GM21576 (cell line): ENCODE measurements around the gene SF1.
A peak's percentile ranks its signal among the peaks of the same experiment; 100 is the strongest.

Experiments used
- ATAC-seq: cut with Tn5 transposase; IDR thresholded peaks from one replicate; pipeline ENCODE4 v1.9.1; 2021; ENCODE audit warnings: mild to moderate bottlenecking, moderate library complexity; ENCODE audit not compliant: unreplicated experiment

SF1 gene

DNA sequence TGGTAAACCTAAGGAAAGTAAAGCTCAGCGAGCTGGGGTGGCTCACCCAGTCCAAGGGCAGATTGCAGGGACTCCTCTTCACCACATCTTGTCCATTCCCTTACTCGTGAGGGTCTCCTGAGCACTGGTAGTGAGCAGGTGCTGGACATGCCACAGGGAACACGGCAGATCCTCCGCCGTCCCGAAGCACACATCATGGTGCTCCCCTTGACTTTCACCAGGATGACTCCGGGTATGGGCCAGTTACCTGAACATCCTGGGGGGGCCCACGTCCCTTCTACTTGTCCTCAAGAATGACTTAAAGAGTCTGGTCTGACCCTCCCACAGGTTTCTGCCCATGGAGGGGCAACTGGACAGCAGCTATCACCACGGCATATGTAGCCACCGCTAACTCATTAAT lies 8.0 kb upstream of the SF1 start:
- no peak for ATAC-seq

DNA sequence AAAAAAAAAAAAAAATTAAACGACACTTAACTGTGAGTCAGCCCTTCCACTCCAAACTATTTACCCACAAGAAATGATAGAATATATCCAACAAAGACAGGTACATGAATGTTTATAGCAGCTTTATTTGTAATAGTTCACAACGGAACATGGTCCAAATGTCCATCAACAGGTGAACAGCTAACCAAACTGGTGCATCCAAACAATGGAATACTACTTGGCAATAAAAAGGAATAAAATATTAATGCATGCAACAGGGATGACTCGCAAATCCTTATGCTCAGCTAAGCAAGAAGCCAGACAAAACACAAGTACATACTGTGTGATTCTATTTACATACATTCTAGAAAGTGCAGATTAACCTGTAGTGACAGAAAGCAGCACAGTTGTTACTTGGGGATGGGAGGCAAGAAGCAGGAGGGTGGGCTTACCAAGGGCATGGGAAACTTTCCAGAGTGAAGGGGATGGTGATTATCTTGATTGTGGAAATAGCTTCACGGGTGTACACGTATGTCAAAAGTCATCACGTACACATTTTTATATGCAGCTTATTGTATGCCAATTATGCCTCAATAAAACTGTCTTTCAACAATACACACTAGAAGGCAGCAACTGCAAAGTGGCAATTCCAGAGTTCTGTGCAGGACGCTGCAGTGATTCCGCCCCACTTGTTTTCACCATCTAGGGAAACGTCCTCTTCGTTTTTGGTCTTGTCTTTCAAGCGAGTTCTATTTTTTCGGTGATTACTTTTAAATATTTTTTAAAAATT lies 6.7 kb upstream of the SF1 start:
- ATAC-seq, result no peak

DNA sequence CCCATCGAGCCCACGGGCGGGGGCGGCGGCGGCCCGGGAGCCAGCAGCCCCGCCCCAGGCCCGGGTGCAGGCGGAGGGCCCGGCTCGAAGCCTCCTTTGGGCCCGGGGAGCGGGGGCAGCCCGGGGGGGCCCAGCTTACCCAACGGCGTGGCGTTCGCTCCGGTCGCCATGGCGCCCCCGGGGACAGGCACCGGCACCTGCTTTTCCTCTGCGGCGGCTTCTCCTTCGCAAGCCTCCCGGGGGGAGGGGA lies 194 bp downstream of the SF1 start:
- ATAC-seq, result no peak

DNA sequence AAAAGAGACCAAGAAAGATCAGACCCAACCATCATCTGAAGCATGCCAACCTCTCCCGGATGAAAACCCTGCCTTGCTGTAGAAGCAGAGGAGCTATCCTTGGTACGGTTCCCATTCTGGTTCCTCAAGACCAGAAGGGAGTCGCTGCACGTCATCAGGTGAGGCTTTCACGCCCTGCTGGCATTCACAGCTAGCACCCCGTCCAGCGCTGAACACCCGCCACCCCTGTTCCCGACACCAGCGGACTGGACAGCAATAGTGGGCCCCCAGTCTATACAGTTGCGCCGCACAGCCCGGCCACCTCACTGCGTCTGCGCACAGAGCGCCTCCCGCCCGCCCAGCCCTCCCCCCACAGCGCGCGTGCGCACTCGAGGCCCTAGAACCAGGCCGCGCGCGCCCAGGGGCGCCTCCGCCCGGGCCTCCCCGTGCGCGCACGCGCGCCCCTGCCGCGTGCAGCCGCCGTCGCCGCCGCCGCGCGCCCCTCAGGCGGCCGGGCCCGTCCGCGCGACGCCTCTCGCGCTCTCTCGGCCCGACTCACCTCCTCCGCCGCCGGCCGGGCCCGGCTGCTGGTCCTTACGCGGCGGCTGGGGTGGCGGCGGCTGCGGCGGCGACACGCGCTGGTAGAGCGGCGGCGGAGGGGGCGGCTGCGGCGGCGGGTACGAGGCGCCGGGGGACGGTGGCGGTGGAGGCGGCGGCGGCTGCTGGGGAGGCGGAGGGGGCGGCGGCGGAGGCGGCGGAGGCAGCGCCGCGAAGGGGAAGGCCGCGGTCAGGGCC lies 706 bp downstream of the SF1 start:
- ATAC-seq, result no peak

DNA sequence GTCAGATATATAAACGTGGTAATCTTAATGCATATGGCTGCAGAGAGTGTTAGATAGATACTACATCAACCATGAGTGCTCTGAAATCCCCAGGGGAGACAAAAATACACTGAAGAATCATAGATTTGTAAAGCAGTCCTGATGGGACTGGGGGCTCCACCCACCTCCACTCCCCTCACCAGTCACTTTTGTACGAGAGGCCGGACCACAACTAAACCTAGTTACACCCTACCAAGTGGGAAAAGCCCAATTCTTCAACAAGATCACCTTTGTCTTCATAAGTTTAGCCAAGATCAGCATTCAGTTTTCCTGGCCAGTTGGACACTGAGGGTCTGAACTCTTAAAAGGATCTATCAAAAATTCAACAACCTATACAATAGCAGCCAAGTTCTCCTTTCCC lies 1.5 kb downstream of the SF1 start:
- ATAC-seq, result no peak

DNA sequence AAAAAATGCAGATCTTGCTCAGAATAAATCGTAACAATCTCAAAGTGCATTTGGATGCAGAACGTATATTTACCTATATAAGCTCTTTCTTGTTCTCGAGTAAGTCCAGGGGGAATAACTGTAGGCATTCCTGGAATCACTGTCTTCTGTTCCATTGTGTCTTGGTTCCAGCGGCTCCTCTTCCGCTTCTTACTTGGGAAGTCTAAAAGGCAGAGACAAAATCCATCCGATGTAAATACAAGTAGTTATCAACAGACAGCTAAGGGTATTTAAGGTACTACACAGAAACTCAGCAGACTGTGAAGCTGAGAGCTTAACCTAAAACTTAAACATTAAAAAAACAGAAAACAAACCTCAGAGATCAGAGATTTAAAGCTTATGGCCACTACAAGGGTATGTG lies 1.9 kb downstream of the SF1 start:
- ATAC-seq, result no peak

DNA sequence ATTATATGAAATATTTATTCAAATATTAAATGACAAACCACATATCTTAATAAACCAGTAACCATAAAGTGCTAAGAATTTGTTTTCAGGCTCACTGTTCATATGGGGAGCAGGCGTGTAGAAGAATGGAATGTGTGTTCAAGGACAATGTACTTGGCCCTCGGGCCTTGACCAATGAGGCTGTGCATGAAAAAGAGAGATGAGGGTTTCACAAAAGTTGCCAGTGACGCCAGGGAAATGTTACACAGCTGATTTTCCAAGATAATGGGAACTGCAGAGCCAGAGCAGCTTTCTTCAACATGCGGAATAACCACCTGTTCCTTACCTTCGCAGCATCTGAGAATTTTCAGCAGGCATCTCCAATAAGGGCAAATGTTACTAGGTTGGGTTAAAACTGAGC lies 4.2 kb downstream of the SF1 start:
- ATAC-seq, result no peak

DNA sequence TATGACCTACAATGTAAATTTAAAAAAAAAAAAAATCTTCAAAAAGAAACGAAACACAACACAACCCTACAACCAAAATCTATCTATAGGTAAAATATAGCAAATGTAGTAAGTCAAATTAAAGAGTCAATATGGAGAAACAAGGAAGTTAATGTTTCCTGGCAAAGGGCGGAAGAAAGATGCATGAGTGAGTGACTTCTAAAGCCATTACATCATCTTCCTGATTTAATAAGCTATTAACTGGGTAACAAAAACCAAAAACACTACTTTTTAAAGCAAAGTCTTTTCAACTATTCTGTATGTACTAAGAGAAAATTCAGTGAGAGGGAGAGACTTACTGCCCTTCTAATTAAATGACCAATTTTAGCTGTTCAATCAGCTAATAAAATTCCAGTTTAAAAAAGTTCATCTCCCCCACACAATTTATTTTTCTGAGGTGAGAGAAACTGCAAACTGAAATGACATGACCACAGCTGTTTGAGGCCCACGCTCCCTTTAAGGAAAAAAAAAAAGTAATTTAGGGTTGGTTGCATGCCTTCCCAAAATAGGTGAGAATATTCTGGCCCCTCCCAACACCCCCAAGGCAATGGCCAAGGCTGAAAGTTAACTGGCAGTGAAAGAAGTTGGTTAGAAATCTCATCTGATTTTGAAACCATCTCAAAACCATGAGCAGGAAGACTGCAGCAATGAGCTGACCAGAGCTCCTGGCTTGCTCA lies 5.9 kb downstream of the SF1 start:
- ATAC-seq, result peak; percentile 43

DNA sequence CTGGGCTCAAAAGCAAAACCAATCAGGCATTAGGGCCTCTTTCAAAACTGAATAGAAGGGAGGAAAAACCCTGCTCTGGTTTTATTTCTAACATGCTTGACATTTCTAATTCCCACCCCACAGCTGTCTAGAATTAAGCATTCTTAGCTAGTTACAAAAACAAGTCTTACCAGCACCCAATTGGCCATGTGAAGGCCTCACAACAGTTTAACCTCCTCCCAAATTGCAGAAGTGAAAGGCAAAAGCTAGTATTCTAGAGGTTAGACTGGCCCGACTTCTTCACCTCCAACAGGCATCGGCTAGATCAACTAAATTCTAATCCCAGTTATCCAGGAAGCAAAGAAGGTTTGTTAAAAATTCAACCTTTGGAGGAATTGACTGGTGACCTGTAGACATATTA lies 6.5 kb downstream of the SF1 start:
- ATAC-seq, result peak; percentile 32

DNA sequence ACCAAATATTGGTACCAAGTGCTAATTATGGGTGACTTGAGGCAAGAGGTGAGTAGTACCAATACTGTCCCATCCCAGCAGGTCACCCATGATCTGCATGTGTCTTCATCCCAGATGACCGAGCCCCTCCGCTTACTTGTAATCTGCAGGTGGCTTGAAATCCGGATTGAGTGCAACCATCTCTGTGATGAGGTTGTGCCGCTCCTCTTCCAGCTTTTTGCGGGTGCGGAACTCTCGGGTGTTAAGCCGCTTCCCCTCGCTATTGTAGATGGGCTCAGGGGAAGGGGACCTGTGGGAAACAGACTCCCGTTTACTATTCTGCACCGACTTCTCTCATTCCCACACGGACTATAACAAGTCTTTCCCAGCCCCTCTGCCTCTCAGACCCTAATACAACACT lies 8.2 kb downstream of the SF1 start:
- no peak for ATAC-seq

DNA sequence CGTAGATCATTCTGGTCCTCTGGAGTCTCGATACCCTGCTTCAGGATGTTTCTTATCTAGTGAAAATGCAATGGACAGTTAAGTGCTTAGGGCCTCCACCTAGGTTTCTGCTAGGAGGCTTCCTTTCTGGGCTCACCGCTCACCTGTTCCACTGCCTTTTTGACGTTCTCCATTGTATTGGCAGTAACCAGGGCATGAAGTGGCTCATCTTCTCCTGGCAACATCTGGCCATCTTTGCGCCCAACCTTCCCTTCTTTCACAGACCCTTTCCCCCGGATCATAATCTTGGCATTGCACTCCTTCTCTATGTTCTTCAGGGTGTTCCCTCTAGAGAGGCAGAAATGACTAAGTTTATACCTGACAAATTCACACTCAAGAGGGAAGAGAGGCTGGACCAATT lies 9.1 kb downstream of the SF1 start:
- no peak for ATAC-seq

DNA sequence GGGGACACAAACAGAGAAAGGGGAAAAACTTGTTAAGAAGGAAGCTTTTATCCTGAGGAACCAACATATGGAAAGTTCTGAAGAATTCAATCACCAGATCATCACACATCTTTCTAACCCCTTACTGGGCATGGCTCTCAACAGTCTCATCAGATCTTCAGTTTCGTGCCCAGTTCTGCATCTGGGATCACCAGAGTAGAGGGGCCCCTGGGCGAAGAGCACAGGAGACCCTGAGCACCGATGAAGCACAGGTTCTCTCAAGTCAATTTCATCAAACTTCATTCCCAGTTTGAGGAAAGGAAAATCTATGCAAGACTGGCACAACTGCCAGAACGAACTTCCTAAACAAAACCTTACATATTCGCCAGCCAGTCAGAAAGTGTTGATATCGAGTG lies 10.0 kb downstream of the SF1 start:
- ATAC-seq, result no peak

DNA sequence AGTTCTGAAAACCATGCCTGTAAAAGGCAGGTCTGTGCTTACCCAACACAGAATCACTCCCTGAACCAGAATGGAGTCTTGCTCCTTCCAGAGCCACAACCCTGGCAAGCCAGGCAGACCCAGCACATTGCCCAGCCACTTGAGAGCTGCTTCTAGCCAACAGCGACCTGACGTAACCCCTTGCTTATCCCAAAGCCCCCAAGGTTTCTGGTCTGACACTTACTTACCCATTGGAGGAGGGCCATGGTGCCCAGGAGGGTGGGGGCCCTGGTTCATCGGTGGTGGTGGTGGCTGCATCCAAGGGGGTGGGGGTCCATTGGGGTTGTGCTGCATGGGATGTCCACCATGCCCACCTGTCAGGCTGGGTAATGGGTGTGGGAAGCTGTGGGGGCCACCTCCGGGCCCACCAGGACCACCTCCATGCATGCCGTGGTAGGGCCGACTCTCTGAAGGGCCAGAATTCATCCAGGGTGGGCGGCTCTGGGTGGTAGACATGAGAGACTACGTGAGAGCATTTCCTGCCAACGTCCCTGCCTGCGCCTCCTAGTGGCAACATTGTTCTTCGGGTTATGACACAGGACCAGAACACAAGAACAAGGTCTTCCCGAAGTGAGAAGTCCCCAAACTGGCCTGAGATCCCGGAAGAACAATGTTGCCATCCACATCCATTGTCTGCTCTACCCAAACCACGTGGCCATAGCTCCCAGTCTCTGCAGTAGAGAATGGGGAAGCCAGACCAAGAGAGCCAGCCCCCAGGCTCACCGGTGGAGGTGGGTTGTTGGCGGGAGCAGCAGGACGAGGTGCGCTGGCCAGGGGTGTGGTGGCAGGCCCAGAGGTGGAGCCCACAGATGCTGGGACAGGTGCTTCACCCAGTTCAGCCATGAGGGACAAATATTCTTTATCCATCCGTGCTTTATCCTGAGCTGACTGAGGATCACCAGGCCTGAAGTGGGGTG lies 10.7 kb downstream of the SF1 start:
- ATAC-seq, result no peak

DNA sequence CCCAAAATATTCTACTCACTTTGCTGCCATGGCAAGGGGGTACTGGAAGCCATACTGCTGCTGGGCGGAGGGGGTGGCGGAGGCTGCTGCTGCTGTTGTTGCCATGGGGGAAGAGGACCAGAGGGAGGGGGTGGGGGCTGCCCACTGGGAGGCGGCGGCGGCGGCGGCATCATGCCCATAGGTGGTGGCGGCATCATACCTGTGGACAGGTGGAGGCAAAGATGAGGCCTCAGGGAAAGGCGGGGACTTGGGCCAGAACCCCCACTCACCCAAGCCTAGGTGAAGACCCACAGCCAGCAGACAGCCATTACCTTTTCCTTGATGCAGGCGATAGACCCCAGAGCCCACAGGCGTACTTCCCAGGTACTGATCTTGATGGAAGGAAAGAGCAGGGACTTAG lies 11.5 kb downstream of the SF1 start:
- no peak for ATAC-seq

DNA sequence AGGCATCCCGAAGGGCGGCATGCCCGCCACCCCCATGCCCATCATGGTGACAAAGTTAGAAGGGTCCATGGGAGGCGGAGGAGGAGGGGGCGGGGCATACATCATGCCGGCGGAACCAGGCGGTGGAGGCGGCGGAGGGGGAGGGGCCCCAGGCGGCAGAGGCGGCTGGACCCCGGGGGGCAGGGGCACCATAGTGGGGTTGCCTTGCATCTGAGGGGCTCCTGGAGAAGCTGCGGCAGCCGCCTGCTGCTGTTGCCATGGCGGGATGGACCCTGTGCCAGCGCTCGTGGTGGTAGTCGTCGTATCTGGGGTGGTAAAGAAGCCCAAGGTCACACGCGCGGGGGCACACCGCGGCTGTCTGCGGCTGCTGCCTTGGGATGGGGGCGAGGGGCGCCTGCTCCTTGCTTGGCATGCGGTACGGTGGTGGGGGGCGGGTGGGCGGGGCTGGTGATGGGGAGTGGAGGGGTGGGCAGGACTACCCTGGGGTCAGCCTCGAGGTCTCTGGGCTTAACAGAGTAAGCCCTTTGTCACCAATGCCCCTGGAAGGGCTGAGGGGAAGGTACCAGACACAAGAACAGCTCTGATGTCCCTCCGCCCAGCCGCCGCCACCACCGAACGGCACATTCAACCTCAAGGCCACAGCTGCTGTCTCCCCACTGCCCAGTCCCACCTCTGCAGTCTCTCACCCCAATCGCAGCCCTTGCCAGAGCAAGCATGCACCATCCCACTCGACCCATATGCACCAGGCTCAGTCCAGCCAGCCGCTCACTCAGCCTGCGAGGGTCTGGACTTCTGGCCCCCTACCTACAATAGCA lies 12.3 kb downstream of the SF1 start:
- ATAC-seq, result no peak

DNA sequence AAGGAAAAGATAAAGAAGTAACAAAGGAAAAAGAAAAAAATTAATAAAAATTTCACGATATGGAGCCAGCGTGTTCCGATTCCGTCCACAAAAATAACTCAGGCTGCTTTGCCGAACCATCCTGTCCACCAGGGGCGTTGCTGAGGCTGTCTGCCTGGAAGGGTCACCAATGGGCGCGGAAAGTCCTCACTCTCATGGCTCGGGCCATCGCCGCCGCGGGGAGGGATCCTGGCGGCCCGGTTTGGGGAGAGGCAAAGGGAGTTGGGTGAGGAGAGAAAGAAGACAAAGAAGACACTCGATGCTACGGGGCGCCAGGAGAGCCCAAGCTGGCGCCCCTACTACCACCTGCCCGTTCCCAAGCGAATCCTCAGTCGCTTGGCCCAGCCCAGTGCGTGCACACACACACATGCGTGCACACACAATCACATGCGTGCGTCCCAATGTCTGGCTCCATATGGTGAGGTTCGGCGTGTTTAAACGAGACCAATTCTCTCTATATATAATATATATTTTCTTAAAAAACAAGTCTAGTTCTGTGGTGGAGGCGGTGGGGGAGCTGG lies 13.0 kb downstream of the SF1 start:
- no peak for ATAC-seq

DNA sequence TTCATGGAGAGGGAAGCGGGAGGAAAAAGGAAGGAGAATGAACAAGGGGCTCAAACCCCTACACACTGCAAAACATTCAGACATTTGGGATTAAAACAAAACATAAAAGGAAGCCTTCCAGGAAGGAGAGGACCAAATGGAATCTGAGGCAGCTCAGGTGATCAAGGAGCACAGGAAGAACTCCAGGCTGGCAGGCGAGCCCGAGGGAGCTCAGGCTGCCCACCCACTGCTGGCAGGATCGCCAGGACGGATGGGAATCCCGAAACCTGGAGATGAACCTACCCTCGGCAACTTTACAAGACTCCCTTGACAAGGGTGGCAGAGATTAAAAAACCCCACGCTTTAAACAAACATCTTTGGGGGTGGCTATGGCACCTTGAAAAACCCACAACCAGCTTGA lies 13.6 kb downstream of the SF1 start:
- ATAC-seq, result no peak

DNA sequence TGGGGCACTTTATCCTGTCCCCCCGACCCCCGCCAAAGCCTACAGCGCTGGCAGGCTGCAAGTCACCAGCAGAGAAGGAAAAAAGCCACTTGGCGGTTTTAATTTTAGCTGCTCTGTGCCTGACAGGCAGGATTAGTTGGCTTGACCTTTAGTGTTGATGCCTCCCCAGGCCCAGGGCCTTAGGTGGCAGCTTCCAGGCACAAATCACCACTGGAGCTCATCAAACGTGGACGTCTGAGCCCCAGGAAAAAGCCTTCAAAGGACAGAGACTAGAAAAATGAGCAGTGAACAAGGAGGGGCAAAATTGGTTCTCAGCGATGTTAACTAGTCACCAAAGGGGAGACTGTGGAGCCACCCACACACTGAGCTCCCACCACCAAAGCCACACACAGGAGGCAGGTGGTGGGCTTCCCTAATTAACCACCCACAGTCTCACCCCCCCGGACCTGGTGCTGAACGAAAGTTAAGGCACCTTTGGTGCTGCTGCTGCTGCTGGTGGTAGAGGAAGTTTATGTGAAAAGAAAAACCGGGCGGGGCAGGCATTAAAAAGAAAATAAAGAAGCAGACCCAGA lies 14.2 kb downstream of the SF1 start:
- ATAC-seq, result no peak

DNA sequence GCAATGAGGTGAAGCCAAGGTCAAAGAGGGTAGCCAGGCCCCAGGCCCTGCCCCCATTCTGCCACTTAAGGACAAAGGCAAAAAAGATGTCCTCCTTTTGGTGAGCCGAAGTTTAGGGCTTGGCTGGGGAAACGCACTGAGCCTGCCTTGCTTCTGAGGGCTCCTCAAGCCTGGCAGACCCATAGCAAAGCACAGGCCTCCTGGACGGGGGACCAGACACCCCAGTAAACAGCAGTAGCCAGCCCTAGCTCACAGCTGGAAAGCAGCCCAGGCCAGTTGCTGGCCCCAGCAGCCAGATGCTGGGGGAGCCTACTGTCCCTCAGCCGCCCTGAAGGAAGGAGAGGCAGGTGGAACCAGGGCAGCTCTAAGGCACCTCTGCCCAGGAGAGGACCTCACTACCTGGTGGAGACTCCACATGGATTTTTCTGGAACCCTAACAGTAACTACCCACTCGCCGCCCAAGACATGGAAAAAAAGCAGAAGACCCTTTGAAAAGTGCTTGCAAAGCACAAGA lies 14.8 kb downstream of the SF1 start:
- ATAC-seq, result no peak
